Measurements from ENCODE around the gene HSPA14. TPM values are rescaled to one million over a fixed set of nuclear protein-coding genes. Genes with fewer than 3 reads are reported as not detected.
"Not testable (repeated sequence)": the region's sequence is repeated elsewhere in the genome, so short reads cannot be mapped to it uniquely, and the experiment has no call there.

The HSPA14 gene
- total RNA-seq, 1 donor from 2014 or later: 11.9 TPM

DNA sequence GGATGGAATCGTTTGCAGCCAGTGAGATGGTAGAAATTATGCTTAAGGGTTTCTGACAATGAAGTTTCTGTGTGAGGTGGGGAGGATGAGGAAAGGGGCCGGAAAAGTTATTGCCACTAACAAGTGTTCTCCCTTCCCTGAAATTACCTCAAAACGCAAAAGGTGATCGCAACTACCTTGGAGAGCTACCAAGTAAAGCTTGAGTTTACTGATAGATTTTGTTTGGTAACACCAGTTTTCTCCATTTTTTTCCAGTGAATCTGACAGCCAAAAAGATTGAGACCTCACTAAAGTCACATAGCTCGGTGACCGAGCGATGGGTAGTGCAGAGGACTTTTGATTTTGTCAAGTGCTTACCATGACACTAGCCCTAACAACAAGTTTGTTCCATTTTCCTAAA is 42.1 kb downstream of the HSPA14 start:
- peak in 1 of 2 donors; percentile 4 for DNase-seq (ENCODE audit: low read depth in 2 of 2)

DNA sequence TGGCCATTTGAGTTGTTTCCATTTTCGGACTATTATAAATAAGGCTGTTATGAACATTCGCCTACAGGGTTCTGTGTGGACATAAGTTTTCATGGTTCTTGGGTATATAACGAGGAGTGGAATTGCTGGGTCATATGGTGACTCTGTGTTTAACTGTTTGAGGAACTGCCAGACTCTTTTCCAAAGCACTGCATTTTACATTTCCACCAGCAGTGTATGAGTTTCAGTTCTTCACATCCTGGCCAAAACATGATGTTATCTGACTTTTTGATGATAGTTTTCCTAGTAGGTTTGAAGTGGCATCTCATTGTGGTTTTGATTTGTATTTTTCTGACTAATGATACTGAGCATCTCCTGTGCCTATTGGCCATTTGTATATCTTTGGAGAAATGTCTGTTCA is 46.0 kb downstream of the HSPA14 start:
- no peak for DNase-seq (ENCODE audit: low read depth in 2 of 2)

DNA sequence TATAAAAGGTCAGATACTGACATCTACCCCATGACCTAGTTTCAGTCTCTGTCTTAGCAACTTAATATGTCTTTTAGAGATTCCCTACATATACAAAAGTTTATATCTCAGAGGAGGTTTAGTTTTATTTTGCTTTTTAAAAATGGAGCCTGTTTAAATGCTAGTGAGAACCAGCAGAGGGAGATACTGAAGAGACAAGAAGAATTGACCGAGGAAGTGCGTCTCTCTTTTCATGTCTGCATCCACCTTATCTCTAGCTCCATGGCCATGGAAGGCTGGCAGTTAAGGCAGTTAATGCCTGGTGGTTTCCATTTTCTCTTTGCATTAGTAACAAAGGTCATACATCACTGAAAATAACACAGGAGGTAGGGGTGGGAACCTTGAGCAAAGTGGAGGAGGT is 51.2 kb downstream of the HSPA14 start:
- DNase-seq (ENCODE audit: low read depth in 2 of 2): peak in 1 of 2 donors; percentile 7

DNA sequence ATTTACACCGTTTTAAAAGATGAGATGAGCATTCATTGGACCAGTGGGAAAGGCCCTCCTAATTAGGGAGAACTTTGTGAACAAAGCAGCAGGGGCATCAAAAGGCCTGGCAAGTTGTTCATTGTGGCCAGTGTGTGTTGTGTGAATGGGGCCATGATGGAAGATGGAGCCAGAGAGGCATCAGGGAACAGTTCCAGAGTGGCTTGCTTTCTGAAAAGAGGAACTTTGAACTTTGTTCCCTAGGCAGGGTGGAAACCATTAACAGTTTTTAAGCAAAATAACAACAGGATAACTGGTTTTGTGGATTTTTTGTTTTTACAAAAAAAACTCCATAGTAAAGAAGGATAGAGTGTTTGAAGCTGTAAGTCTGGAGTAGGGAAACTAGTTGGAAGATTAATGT is 53.0 kb downstream of the HSPA14 start:
- no peak for DNase-seq (ENCODE audit: low read depth in 2 of 2)

DNA sequence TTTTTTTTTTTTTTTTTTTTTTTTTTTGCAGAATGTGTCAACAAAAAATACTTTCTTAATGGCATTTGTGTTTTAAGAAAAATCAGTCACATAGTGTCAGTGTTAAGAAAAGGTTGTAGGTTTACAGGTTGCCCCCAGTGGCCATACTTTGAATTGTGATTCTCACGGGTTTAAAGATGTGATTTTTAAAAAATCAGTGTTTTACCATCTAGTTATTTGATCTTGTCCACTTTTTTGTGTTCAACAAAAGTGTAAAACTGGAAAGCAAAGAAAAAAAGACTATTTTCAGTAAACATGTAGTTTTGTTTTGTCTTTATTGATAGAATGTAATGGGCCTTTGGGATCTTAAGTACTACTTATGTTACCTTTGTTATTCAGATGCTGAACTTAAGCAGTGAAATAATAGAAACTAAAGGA is 66.2 kb downstream of the HSPA14 start:
- peak; percentile 11 to 40 for DNase-seq (ENCODE audit: low read depth in 2 of 2)

DNA sequence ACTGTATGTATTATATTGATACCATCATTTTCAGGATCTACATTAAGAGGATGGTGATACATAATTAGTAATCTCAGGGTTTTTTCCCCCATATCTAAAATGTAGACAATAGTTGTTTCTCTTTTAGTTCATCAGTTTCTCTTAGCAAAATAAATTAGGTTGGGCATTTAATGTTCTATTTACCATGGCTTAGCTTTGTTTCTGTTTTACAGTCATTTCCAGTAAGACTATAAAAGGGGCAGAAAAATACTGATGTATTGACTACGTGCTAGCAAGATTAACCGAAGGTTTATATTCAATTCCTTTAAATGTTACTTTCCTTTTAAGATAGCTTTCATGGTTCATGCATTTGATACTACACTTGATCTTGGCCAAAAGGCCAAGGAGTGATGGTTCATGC is 66.8 kb downstream of the HSPA14 start:
- no peak for DNase-seq (ENCODE audit: low read depth in 2 of 2)

DNA sequence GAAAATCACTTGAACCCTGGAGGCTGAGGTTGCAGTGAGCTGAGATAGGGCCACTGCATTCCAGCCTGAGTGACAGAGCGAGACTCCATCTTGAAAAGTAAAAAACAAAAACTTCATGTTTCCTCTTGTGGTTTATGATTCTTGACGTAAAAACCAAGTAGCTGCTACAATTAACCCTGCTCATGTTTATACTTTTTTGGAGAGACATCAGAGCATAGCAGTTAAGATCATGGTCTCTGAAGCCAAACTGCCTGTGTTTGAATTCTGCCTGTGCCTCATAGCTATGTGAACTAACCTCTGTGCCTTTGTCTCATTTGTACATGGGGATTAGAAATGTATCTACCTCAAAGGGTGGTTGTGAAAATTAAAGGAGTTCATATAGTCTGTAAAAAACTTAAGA is 67.8 kb downstream of the HSPA14 start:
- DNase-seq (ENCODE audit: low read depth in 2 of 2): no peak

DNA sequence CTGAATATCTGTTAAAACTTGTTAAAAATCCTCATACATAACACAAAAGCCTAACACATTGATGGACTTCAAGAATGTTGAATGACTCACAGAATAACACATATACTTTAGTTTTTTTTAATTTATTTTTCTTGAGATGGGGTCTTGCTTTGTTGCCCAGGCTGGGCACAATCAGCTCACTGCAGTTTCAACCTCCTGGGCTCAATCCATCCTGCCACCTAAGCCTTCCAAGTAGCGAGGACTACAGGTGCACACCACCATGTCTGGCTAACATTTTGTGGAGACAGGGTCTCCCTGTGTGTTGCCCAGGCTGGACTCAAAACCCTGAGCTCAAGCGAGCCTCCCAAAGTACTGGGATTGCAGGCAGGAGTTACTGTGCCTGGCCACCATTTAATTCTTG is 68.7 kb downstream of the HSPA14 start:
- no peak for DNase-seq (ENCODE audit: low read depth in 2 of 2)

DNA sequence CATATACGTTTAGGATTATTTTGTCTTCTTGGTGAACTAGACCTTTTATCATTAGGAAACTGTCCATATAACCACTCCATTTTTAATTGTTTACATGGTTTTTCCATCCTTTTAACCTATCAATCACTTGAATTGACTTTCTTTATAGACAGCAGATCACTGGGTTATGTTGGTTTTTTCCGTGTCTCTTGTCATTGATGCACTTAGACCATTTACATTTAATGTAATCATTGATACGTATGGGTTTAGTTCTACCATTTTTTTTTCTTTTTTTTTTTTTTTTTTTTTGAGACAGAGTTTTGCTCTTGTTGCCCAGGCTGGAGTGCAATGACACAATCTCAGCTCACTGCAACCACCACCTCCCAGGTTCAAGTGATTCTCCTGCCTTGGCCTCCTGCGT is 69.5 kb downstream of the HSPA14 start:
- not testable (repeated sequence) for DNase-seq (ENCODE audit: low read depth in 2 of 2)

DNA sequence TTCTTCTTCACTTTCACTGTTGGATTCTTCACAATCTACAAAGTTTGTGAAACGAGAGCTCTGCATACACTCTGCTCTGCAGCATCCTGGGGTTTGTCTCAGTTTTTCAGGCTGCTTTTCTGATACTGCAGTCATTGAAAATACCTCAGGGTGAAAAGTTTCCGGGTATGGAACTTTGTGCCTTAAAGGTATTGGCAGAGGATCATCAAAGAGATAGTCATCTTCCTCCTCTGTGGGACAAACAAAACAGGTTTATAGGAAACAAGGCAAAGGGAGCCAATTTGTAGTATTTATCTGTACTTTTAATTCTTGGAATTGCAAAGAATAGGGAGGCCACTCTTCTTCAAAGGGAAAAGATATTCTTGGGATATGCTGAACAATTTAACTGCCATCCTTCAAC is 71.0 kb downstream of the HSPA14 start:
- DNase-seq (ENCODE audit: low read depth in 2 of 2): no peak

DNA sequence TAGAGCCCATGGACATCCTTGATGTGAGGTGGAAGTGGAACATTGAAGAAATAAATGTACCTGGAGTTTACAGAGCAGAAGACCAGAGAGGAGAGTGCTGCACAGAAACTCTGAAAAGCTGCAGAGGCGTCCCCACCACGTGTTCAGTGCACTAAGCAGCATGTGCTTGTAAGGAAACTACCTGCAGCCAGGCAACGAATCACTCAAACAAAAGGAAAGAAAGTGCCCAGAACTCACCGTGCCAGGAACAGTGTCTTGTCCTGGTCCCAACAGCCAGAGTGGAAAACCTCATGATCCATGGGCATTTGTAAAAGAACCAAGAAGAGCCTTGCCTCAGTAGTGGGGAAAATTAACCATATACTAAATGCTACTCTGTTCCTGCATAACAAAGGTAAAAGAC is 72.8 kb downstream of the HSPA14 start:
- no peak for DNase-seq (ENCODE audit: low read depth in 2 of 2)

DNA sequence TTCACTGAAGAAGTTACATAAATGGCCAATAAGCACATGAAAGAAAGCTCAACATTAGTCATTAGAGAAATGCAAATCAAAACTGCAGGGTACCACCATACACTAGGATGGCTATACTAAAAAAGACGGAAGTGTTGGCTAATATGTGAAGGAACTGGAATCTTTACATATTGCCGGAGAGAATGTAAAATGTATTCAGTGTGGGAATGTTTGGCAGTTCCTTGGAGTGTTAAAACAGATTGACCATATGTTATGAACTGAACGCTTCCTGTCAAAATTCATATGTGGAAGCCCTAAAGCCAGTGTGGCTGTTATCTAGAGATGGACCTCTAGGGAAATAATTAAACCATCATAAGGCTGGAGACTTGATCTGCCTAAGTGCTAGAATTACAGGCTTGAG is 73.7 kb downstream of the HSPA14 start:
- no peak for DNase-seq (ENCODE audit: low read depth in 2 of 2)

DNA sequence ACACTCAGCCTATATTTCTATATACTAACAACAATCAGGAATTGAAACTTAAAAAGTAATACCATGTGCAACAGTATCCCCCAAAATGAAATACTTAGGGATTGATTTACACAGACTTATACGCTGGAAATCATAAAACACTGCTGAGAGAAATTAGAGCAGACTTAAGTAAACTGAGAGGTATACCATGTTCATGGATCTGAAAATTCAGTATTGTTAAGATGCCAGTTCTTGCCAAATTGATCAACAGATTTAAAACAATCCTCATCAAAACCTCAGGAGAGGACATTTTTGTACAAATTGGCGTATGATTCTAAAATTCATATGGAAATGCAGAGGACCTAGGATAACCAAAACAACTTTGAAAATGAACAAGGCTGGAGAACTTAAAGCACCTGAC is 78.5 kb downstream of the HSPA14 start:
- DNase-seq (ENCODE audit: low read depth in 2 of 2): no peak

DNA sequence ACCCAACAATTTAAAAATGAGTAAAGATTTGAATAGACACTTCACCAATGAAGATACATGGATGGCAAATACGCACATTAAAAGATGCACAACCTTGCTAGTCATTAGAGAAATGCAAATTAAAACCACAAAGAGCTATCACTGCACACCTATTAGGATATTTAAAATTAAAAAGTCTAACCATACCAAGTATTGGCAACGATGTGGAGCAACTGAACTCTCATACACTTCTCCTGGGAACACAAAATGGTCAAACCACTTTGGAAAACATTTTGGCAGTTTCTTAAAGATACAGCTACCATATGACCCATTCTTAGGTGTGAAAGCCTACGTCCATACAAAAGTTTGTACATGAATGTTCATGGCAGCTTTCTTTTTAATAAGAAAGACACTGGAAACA is 79.7 kb downstream of the HSPA14 start:
- DNase-seq (ENCODE audit: low read depth in 2 of 2): no peak

DNA sequence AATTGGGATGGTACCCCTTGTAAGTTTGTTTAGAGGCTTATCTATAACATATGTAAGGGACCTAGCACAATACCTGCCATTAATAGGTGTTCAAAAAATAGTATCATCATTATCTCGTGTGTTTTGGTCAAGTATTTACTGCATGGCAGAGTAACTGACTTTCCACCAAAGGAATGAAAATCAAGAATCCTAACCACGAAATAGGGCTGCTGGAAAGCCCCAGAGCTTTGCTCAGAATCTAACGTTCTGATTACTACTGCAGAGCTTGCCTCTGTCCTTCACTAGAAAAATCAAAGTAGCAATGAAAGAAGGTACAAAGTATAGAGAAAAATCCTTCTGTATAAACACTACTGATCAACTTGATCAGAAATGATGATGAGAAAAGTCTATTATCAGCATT is 80.9 kb downstream of the HSPA14 start:
- no peak for DNase-seq (ENCODE audit: low read depth in 2 of 2)

Other genes with a start within 250 kb of the HSPA14 start
- gene FAM107B, start 63.4 kb upstream of the HSPA14 start, total RNA-seq: 64.7 and 66.4 TPM in 2 replicates
- gene CDNF, start 269 bp upstream of the HSPA14 start, total RNA-seq: 0.26 and 0.38 TPM in 2 replicates
- gene MSANTD7, start within 50 bp of the HSPA14 start, total RNA-seq: 17.1 and 18.1 TPM in 2 replicates
- gene SUV39H2, start 40.6 kb downstream of the HSPA14 start, total RNA-seq: 9.9 and 12.2 TPM in 2 replicates
- gene DCLRE1C, start 115.8 kb downstream of the HSPA14 start, total RNA-seq: 5.4 and 6.7 TPM in 2 replicates
- gene MEIG1, start 121.1 kb downstream of the HSPA14 start, total RNA-seq: not detected in 2 replicates
- 0.25 and 0.26 TPM in 2 replicates for gene OLAH, start 205.6 kb downstream of the HSPA14 start, total RNA-seq

All from dermis microvascular lymphatic vessel endothelial cell (primary cell).